CD14-positive monocyte (primary cell): ENCODE measurements around the gene HEPACAM. TPM values are rescaled to one million over a fixed set of nuclear protein-coding genes. Genes with fewer than 3 reads are reported as not detected.

Experiments
- DNase-seq, 3 donors: peaks; one replicate each; pipeline ENCODE4 v3.0.0-alpha.2; 2011 to 2022
- H2AFZ ChIP-seq: 2 replicates; pipeline ENCODE4 v1.6.0; 2012; ENCODE audit warnings: mild to moderate bottlenecking, low read depth, low read length, inconsistent platforms; ENCODE audit not compliant: insufficient read depth, poor library complexity, severe bottlenecking
- H3K27ac ChIP-seq, 2 donors: 1 replicate in 1 of 2; 2 replicates in 1 of 2; pipeline ENCODE4 v1.5.1; 2012 to 2013; ENCODE audit warnings: low read length in 2 of 2, control low read depth in 1 of 2, inconsistent platforms in 1 of 2, low read depth in 1 of 2, mild to moderate bottlenecking in 1 of 2
- H3K27me3 ChIP-seq, 2 donors: one replicate each; pipeline versions ENCODE4 v1.6.0 to v1.6.1; 2011 to 2013; ENCODE audit warnings: low read length in 2 of 2; ENCODE audit not compliant: control insufficient read depth in 2 of 2, insufficient read depth in 2 of 2
- H3K36me3 ChIP-seq, 2 donors: replicated peaks in 1 of 2; 1 replicate in 1 of 2; 2 replicates in 1 of 2; pipeline versions ENCODE4 v1.5.1 to v1.6.1; 2012 to 2013; ENCODE audit warnings: low read length in 2 of 2, control low read depth in 1 of 2, inconsistent platforms in 1 of 2, mild to moderate bottlenecking in 1 of 2; ENCODE audit not compliant: insufficient read depth in 2 of 2, control insufficient read depth in 1 of 2
- H3K4me1 ChIP-seq, 2 donors: 1 replicate in 1 of 2; 2 replicates in 1 of 2; pipeline versions ENCODE4 v1.5.1 to v1.6.1; 2012 to 2013; ENCODE audit warnings: low read length in 2 of 2, control low read depth in 1 of 2, inconsistent platforms in 1 of 2, mild to moderate bottlenecking in 1 of 2, moderate library complexity in 1 of 2; ENCODE audit not compliant: insufficient read depth in 2 of 2, control insufficient read depth in 1 of 2
- H3K4me2 ChIP-seq: replicated peaks from 2 replicates; pipeline ENCODE3; 2012; ENCODE audit warnings: low read length, moderate library complexity, mild to moderate bottlenecking; ENCODE audit not compliant: poor library complexity, severe bottlenecking; ENCODE audit errors: extremely low read depth
- H3K4me3 ChIP-seq, 3 experiments: fragments of 200-600 bp in 1 of 3; sonication (generic) in 1 of 3; replicated peaks in 1 of 3; 1 replicate in 2 of 3; 2 replicates in 1 of 3; pipeline ENCODE4 v1.5.1; 2011 to 2013; ENCODE audit warnings: low read length in 3 of 3, mild to moderate bottlenecking in 3 of 3, control low read depth in 2 of 3, low read depth in 2 of 3, inconsistent platforms in 1 of 3, moderate library complexity in 1 of 3
- H3K79me2 ChIP-seq: 2 replicates; pipeline ENCODE4 v1.6.0; 2012; ENCODE audit warnings: mild to moderate bottlenecking, control low read depth, inconsistent platforms, low read length, moderate library complexity; ENCODE audit not compliant: insufficient read depth
- H3K9ac ChIP-seq: 2 replicates; pipeline ENCODE4 v1.6.0; 2017; ENCODE audit warnings: low read length, mild to moderate bottlenecking; ENCODE audit not compliant: insufficient read depth, poor library complexity, severe bottlenecking
- H3K9me3 ChIP-seq, 2 donors: replicated peaks in 1 of 2; 1 replicate in 1 of 2; 2 replicates in 1 of 2; pipeline versions ENCODE4 v1.5.1 to v1.6.1; 2012 to 2013; ENCODE audit warnings: low read length in 2 of 2, control low read depth in 1 of 2; ENCODE audit not compliant: control insufficient read depth in 1 of 2, insufficient read depth in 1 of 2
- H4K20me1 ChIP-seq: 2 replicates; pipeline ENCODE4 v1.6.0; 2012; ENCODE audit warnings: mild to moderate bottlenecking, low read length, control low read depth, moderate library complexity; ENCODE audit not compliant: insufficient read depth
- H3K27ac Mint-ChIP-seq, 7 donors: one replicate each; pipeline ENCODE4 v1.8.0; 2020; ENCODE audit warnings: mild to moderate bottlenecking in 7 of 7, mixed read lengths in 7 of 7, moderate library complexity in 6 of 7, inconsistent platforms in 2 of 7
- H3K27me3 Mint-ChIP-seq, 3 donors: one replicate each; pipeline ENCODE4 v1.8.0; 2021 to 2022; ENCODE audit warnings: low read depth in 3 of 3, mild to moderate bottlenecking in 3 of 3, mixed read lengths in 3 of 3, moderate library complexity in 3 of 3, inconsistent platforms in 1 of 3
- H3K36me3 Mint-ChIP-seq, 2 donors: one replicate each; pipeline ENCODE4 v1.8.0; 2020; ENCODE audit warnings: mixed read lengths in 2 of 2, inconsistent platforms in 1 of 2, mild to moderate bottlenecking in 1 of 2
- H3K4me1 Mint-ChIP-seq: one replicate; pipeline ENCODE4 v1.8.0; 2020; ENCODE audit warnings: mild to moderate bottlenecking, mixed read lengths
- H3K4me3 Mint-ChIP-seq, 2 donors: one replicate each; pipeline ENCODE4 v1.8.0; 2020; ENCODE audit warnings: mild to moderate bottlenecking in 2 of 2, mixed read lengths in 2 of 2, moderate library complexity in 1 of 2
- H3K9me3 Mint-ChIP-seq, 7 donors: one replicate each; pipeline ENCODE4 v1.8.0; 2020 to 2022; ENCODE audit warnings: mixed read lengths in 7 of 7, mild to moderate bottlenecking in 6 of 7, moderate library complexity in 6 of 7, inconsistent platforms in 2 of 7
- CTCF ChIP-seq: fragments of 200-600 bp; IDR thresholded peaks from one replicate; pipeline ENCODE4 v1.8.0; 2022; ENCODE audit warnings: antibody characterized with exemption, mild to moderate bottlenecking
- WGBS: methylation state at CpG from one replicate; pipeline ENCODE4 v1.1.5; 2013; ENCODE audit warnings: missing lambda C conversion rate; ENCODE audit not compliant: insufficient coverage; 5-methylcytosine and 5-hydroxymethylcytosine counted together
- intact Hi-C, 2 donors: fragments of 100-400 bp; cut with micrococcal nuclease; formaldehyde crosslinking; loops; one replicate each; pipeline versions ENCODE4 v1.15.0 to v1.15.1; 2023
- polyA plus RNA-seq, 3 donors: library from polyadenylated mRNA; depleted of rRNA in 1 of 3; unstranded in 2 of 3; stranded (reverse) in 1 of 3; fragments of 300-500 nt in 2 of 3; fragments of >200 nt in 1 of 3; fragmentation: Illumina TruSeq in 2 of 3; gene quantifications; 1 replicate in 2 of 3; 2 replicates in 1 of 3; pipeline ENCODE4 v1.2.3, GENCODE V29; 2012 to 2021

The HEPACAM gene
- polyA plus RNA-seq, 3 donors = not detected

DNA sequence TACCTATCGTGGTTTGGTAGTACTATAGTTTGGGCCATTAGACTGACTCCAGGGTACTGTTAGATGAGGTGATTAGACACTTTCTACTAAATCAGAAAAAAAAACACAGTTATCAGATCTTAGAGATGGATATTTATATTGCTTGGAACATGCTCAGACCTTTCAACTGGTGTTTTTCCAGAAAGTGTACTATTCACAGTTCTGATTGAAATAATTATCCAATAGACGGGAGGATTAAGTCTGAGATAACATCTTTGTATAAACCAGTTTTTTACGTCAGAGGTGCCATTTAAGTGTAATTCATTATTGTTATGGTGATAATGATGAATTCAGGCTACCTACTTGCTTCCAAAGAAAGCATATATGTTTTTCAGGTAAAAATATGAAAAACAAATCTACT is 40.7 kb upstream of the HEPACAM start:
- H3K36me3 ChIP-seq = peaks cover 0 to 16% of the 10 kb centered on the region in 2 donors
- no peak overlapping the region for H3K9ac ChIP-seq
- Mint-ChIP-seq H3K4me1 (no peaks in the 10 kb centered on the region), H3K27me3 (no peaks in the 10 kb centered on the region), H3K36me3 (peaks cover 28 to 46% of the 10 kb centered on the region in 2 donors), H3K9me3 (peaks cover 11 to 28% (median 19%) of the 10 kb centered on the region in 7 donors), H3K4me3 (no peak overlapping the region), H3K27ac (no peak overlapping the region)
- no peaks in the 10 kb centered on the region for H3K79me2 ChIP-seq
- TF ChIP-seq CTCF = no peak
- no peak for DNase-seq
- peaks cover 4 to 6% of the 10 kb centered on the region in 2 donors for H3K9me3 ChIP-seq
- no CpG with 5 or more reads among the region's 3 CpGs for WGBS
- H3K4me1 ChIP-seq = no peaks in the 10 kb centered on the region
- H2AFZ ChIP-seq = no peak overlapping the region
- H3K27ac ChIP-seq = no peak overlapping the region
- no peaks in the 10 kb centered on the region for H3K27me3 ChIP-seq
- no peak overlapping the region for H3K4me2 ChIP-seq
- intact Hi-C loops = no loop called here
- H4K20me1 ChIP-seq = no peaks in the 10 kb centered on the region
- no peak overlapping the region for H3K4me3 ChIP-seq

DNA sequence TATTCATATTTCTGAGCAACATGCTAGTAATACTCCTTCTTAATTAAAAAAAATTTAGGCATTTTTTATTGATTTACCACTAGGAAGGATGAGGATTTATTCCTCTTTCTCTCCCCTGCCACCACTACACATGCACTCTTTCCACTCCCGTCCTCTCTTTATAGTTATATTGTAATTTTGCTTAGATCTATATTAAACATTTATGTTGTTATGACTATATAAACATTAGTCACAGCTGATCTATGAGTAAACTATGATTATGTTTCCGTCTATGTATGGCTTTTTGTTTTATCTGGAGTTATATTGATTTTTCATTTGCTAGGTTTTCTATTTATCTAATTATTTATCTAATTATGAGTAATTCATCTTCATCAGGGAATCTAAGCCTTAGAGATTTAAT is 36.0 kb upstream of the HEPACAM start:
- no peaks in the 10 kb centered on the region for H3K79me2 ChIP-seq
- DNase-seq = no peak
- no peak for TF ChIP-seq CTCF
- Mint-ChIP-seq H3K9me3 (peaks cover 0 to 2% (median 0%) of the 10 kb centered on the region in 7 donors), H3K27ac (no peak overlapping the region), H3K4me1 (peaks cover 5% of the 10 kb centered on the region), H3K4me3 (no peak overlapping the region), H3K36me3 (peaks cover 7 to 20% of the 10 kb centered on the region in 2 donors), H3K27me3 (no peaks in the 10 kb centered on the region)
- H3K36me3 ChIP-seq = peaks cover 0 to 6% of the 10 kb centered on the region in 2 donors
- no peak overlapping the region for H2AFZ ChIP-seq
- H3K4me3 ChIP-seq = no peak overlapping the region
- H3K4me2 ChIP-seq = no peak overlapping the region
- H4K20me1 ChIP-seq = no peaks in the 10 kb centered on the region
- H3K27me3 ChIP-seq = no peaks in the 10 kb centered on the region
- no peak overlapping the region for H3K27ac ChIP-seq
- intact Hi-C loops = no loop called here
- no peaks in the 10 kb centered on the region for H3K4me1 ChIP-seq
- H3K9me3 ChIP-seq = no peaks in the 10 kb centered on the region
- no CpG with 5 or more reads among the region's 2 CpGs for WGBS
- no peak overlapping the region for H3K9ac ChIP-seq
